Posterior vena cava (tissue), 2 donors: ENCODE measurements around the gene OR2T2. TPM values are rescaled to one million over a fixed set of nuclear protein-coding genes. Genes with fewer than 3 reads are reported as not detected.
"Not testable (repeated sequence)": the region's sequence is repeated elsewhere in the genome, so short reads cannot be mapped to it uniquely, and the experiment has no call there.

Experiments used
- DNase-seq: peaks from one replicate; pipeline ENCODE4 v3.0.0-alpha.2; 2020; ENCODE audit warnings: low spot score
- intact Hi-C, 2 donors: fragments of 100-400 bp; cut with DNase I; formaldehyde crosslinking; loops; one replicate each; pipeline versions ENCODE4 v1.14.1 to v1.14.2; 2022 to 2023
- total RNA-seq, 2 donors: library from RNA; stranded (reverse); fragmentation: NEBNext Ultra II Directional; extraction: Animal tissue kit (Norgen Biotek cat#: 25700); gene quantifications; one replicate each; pipeline ENCODE4 v1.2.1, GENCODE V29; 2021
- donor health status: DM: yes; HTN: yes; CAD: no.
- donor health status: DM: yes; HTN: yes; CAD: no.

The OR2T2 gene
- total RNA-seq, 2 donors from 2014 or later = not detected

GRCh38 chr1:248448409-248449074 lies 3.1 kb downstream of the OR2T2 start:
- DNase-seq, intact Hi-C loops: not testable (repeated sequence)

- intact Hi-C loops, DNase-seq: not testable (repeated sequence)
These were observed 4.5 kb downstream of the OR2T2 start for GRCh38 chr1:248449821-248450465.

DNA sequence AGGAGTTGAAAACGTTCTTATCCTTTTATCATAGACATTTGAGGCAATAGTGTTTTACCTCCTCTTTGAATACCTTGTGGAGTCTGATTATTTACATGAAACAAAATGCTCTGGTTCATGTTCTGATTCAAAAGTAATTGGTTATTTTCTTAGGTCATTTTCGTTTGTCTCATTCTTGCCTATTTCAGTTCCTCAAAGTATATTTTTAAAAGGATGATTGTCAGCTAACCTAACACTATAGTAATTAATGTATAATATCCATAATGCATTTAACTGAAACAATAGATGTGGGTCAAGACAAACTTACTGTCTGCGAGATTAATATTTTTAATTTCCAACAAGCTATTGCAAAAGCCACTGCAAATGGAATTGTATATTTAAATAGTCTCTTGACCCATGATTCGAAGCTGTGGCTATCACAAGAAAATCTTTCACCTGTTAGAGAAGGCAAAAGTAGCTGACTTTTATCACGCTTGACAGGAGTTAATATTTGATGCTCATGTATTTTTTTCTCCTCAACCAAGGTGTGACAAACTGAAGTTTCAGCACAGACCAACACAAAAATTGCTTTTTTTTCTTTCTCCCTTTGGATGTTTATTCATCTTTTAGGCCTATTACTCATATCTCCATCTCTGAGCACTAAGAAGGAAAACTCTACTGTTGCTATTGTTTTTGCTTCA lies 5.2 kb downstream of the OR2T2 start:
- DNase-seq, intact Hi-C loops: not testable (repeated sequence)

DNA sequence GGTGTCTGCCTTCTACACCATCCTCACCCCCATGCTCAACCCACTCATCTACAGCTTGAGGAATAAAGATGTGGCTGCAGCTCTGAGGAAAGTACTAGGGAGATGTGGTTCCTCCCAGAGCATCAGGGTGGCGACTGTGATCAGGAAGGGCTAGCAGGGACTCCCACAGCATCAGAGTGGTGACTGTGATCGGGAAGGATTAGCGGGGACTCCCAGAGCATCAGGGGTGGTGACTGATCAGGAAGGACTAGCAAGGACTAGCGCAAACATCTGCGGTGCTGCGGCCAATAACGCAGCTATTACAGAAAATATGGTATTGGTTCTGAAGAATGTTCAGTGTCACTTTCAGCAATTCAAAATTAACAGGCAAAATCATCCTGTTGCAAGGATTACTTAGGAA lies 8.2 kb downstream of the OR2T2 start:
- intact Hi-C loops = not testable (repeated sequence)

DNA sequence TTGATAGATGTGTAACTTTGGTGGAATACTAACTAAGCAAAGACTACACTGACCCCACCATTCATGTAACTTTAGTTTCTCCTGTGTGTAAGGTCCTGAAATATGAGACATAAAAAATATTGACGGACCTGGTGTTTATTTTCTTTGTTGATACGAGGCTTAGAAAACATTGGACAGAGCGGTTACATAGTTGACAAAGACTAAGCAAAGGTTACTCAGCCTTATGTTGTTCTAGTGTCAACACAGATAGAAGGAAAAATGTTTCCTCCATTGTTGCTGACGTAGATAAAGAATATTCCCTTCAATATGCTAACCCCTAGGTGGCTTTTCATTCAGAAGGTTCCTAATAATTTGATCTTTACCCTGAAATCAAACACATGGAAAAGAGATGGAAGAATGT lies 9.6 kb downstream of the OR2T2 start:
- intact Hi-C loops, DNase-seq: not testable (repeated sequence)

More for the DNA sequence above, 8.2 kb downstream of the OR2T2 start:
- DNase-seq = not testable (repeated sequence)

- intact Hi-C loops, DNase-seq: not testable (repeated sequence)
These were observed 11.2 kb downstream of the OR2T2 start for GRCh38 chr1:248456635-248457034.

- DNase-seq, intact Hi-C loops: not testable (repeated sequence)
These were observed 13.7 kb downstream of the OR2T2 start for GRCh38 chr1:248459117-248459516.

DNA sequence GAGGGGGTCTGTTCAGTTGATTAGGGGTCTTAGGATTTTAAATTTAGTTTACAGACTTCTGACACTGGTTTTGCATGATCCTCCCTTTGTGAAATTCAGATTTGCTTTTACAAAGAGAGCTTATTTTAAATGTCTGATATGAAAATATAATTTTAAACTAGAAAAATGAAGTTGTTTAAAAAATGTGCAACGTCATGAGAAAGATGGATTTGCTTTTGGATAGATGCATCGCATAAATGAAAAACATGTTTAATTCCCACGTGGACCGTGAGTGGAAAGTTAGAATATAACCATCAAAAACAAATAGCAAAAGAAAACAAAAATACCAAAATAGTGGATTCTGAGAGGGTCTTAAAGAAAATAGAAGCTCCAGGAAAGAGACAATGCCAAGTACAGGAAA lies 25.7 kb downstream of the OR2T2 start:
- no peak for DNase-seq
- intact Hi-C loops = no loop called here

DNA sequence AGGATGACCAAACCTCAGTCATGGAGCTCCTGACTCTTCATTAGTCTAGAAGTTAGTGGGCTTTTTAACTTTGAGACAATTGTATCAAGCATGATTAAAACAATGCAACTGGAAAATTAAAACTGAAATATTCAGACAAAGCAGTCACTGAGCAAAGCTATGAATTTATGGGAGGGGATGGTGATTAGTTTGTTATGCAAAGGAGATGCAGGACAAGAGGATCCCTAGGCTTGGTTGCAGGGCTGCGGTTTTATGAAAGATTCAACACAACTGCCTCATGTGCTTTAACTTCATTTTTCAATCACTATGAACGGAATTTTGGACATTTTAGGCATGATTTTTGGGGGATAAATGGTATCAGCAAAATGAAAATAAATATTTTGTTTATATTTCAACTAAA lies 26.7 kb downstream of the OR2T2 start:
- DNase-seq, intact Hi-C loops: not testable (repeated sequence)

GRCh38 chr1:248473051-248473450 lies 27.6 kb downstream of the OR2T2 start, which contains the start of gene OR2T3:
Gene OR2T3 (plus strand): TSS chr1:248473351. CDS start chr1:248473351, 0 bp downstream.
- intact Hi-C loops = not testable (repeated sequence)

DNA sequence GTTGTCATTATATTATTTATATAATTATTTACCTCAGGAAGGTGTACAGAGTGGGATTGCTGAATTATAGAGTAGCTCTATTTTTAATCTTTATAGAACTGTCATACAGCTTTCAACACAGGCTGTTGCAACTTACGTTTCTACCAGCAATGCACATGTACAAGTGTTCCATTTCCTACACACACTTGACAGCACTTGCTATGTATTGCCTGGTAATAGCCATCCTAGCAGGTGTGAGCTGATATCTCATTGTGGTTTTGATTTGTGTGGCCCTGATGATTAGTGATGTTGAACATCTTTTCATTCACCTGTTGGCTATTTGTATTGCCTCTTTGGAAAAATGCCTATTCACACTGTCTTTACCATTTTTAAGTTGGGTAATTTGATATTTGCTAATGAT lies 30.2 kb downstream of the OR2T2 start:
- DNase-seq, intact Hi-C loops: not testable (repeated sequence)

More at GRCh38 chr1:248473051-248473450, 27.6 kb downstream of the OR2T2 start, which contains the start of gene OR2T3:
- DNase-seq = not testable (repeated sequence)

- DNase-seq, intact Hi-C loops: not testable (repeated sequence)
These were observed 36.5 kb downstream of the OR2T2 start for GRCh38 chr1:248481686-248482579.

DNA sequence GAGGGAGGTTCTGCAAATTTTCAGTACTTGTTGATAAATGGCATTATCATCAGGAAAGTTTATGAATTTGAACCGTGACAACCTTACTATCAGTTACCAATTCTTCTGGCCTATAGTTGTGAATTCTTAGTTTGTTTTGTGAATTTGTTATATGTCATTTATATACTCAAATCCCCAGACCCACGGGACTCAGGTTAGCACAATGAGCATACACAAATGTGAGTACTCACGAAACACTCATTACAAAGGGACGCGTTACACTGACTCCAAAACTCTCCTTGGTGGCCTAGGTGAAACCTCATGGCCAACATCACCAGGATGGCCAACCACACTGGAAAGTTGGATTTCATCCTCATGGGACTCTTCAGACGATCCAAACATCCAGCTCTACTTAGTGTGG lies 42.9 kb downstream of the OR2T2 start, which contains the start of gene OR2T5:
Gene OR2T5, plus strand, starts transcription at position 301 of the 400 bp plus-strand sequence. Its CDS starts 0 bp downstream, at position 301.
- intact Hi-C loops, DNase-seq: not testable (repeated sequence)

GRCh38 chr1:248496661-248497060 lies 51.2 kb downstream of the OR2T2 start:
- DNase-seq = not testable (repeated sequence)

DNA sequence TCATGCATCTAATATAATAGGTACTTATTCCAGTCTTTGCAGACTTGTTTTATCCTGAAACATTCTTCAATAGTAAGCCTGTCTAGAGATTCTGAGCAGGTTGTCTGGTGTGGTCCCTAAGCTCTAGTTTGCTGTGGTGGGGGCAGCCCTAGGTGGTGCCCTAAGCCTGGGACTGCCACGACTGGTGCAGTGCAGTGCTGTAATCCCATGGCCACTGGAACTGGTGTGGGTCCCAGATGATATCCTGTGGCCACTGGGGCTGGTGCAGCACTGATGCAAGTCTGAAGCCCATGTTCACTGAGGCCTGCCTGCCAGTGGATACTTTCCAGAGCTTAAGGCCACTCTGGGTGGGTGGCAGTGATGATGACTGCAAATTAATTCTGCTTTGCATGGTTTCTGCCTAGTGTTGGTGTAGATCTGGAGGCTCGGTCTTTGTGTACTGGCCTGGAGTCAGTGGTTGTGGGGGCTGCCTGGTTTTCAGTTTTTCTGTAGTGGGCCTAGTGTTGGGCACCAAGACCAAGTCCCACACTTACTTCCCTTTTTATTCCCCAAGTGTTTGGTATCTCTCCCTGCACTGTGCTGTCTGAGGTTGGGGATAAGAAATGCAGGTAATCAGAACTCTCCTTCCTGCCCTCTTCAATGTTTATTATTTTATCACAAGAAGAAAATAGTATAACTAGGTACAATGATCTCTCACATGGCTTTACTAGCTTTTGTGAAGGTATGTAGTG lies 55.0 kb downstream of the OR2T2 start:
- DNase-seq, intact Hi-C loops: not testable (repeated sequence)

More at GRCh38 chr1:248496661-248497060, 51.2 kb downstream of the OR2T2 start:
- intact Hi-C loops = not testable (repeated sequence)
